SK-N-SH (cell line): ENCODE results near the gene CLEC7A. TPM values are rescaled to one million over a fixed set of nuclear protein-coding genes. Genes with fewer than 3 reads are reported as not detected.

Source experiments
- CTCF ChIA-PET: fragments of 300-600, 350-600 bp; formaldehyde crosslinking; extraction: SDS; loops from one replicate; lab custom pipeline; 2021; lab: Yijun Ruan, JAX
- POLR2A ChIA-PET: fragments of 350-600 bp; sonication (Branson Sonifier 250); formaldehyde crosslinking; extraction: SDS; loops from one replicate; lab custom pipeline; 2020; ENCODE audit warnings: antibody characterized with exemption, inconsistent platforms; lab: Yijun Ruan, JAX
- DNase-seq: peaks from one replicate; pipeline ENCODE4 v3.0.0; 2012
- H2AFZ ChIP-seq: fragments of 200-600 bp; sonication (generic); 2 replicates; pipeline ENCODE4 v1.8.1; 2016; ENCODE audit warnings: antibody characterized with exemption, mild to moderate bottlenecking, low read depth
- H3F3A ChIP-seq: fragments of 200-600 bp; sonication (generic); replicated peaks from 2 replicates; pipeline ENCODE3; 2016; ENCODE audit warnings: antibody characterized with exemption, mild to moderate bottlenecking; ENCODE audit not compliant: insufficient read depth
- H3K27ac ChIP-seq, 2 experiments: fragments of 200-500 bp in 1 of 2; fragments of 200-600 bp in 1 of 2; sonication (Bioruptor generic) in 1 of 2; sonication (generic), shearing (Covaris generic) in 1 of 2; 2 replicates each; pipeline versions ENCODE4 v1.5.1 to v1.6.1; 2014 to 2016; ENCODE audit warnings: low read depth in 2 of 2, inconsistent platforms in 1 of 2, low read length in 1 of 2, mild to moderate bottlenecking in 1 of 2, mixed read lengths in 1 of 2
- H3K27me3 ChIP-seq: fragments of 200-600 bp; sonication (generic), shearing (Covaris generic); 2 replicates; pipeline ENCODE4 v1.6.1; 2016; ENCODE audit warnings: mixed run types; ENCODE audit not compliant: insufficient read depth
- H3K36me3 ChIP-seq, 2 experiments: fragments of 200-500 bp in 1 of 2; fragments of 200-600 bp in 1 of 2; sonication (Bioruptor generic) in 1 of 2; sonication (generic) in 1 of 2; replicated peaks in 1 of 2; 2 replicates each; pipeline versions ENCODE3 to v1.5.1; 2014 to 2016; ENCODE audit warnings: low read length in 1 of 2, mild to moderate bottlenecking in 1 of 2; ENCODE audit not compliant: insufficient read depth in 2 of 2, control insufficient read depth in 1 of 2
- H3K4me1 ChIP-seq, 2 experiments: fragments of 200-500 bp in 1 of 2; fragments of 200-600 bp in 1 of 2; sonication (Bioruptor generic) in 1 of 2; sonication (generic), shearing (Covaris generic) in 1 of 2; 2 replicates each; pipeline versions ENCODE4 v1.5.1 to v1.6.1; 2014 to 2016; ENCODE audit warnings: low read depth in 1 of 2, low read length in 1 of 2, mixed run types in 1 of 2; ENCODE audit not compliant: insufficient read depth in 2 of 2, control insufficient read depth in 1 of 2
- H3K4me2 ChIP-seq: fragments of 200-600 bp; sonication (generic), shearing (Covaris generic); 2 replicates; pipeline ENCODE4 v1.6.1; 2017; ENCODE audit warnings: mixed run types
- H3K4me3 ChIP-seq, 2 experiments: fragments of 200-500 bp in 1 of 2; fragments of 200-600 bp in 1 of 2; sonication (Bioruptor generic) in 1 of 2; sonication (generic), shearing (Covaris generic) in 1 of 2; 2 replicates each; pipeline versions ENCODE4 v1.5.1 to v1.8.1; 2014 to 2016; ENCODE audit warnings: low read depth in 2 of 2, inconsistent platforms in 1 of 2, low read length in 1 of 2, mild to moderate bottlenecking in 1 of 2, mixed read lengths in 1 of 2, moderate library complexity in 1 of 2
- H3K79me2 ChIP-seq: fragments of 200-600 bp; sonication (generic); 2 replicates; pipeline ENCODE4 v1.8.1; 2017; ENCODE audit warnings: mild to moderate bottlenecking; ENCODE audit not compliant: insufficient read depth
- H3K9ac ChIP-seq: fragments of 200-600 bp; sonication (generic); 2 replicates; pipeline ENCODE4 v1.6.1; 2017; ENCODE audit warnings: mixed run types
- H3K9me2 ChIP-seq: fragments of 200-600 bp; sonication (generic); 2 replicates; pipeline ENCODE4 v1.6.1; 2017; ENCODE audit warnings: mixed run types
- H3K9me3 ChIP-seq: fragments of 200-600 bp; sonication (generic); 2 replicates; pipeline ENCODE4 v1.6.1; 2017; ENCODE audit warnings: mixed run types, mild to moderate bottlenecking, moderate library complexity
- H4K20me1 ChIP-seq: fragments of 200-600 bp; sonication (generic); 2 replicates; pipeline ENCODE4 v1.6.1; 2017; ENCODE audit warnings: mild to moderate bottlenecking, mixed run types; ENCODE audit not compliant: insufficient read depth
- EP300 ChIP-seq, 2 experiments: IDR thresholded peaks; 2 replicates each; pipeline versions ENCODE4 v1.4.0 to v1.6.1; 2012; ENCODE audit warnings: borderline replicate concordance in 1 of 2, low read depth in 1 of 2, low read length in 1 of 2
- EZH2phosphoT487 ChIP-seq: fragments of 200-600 bp; sonication (generic); IDR thresholded peaks from 2 replicates; pipeline ENCODE4 v1.6.1; 2017; ENCODE audit warnings: low read depth, mixed run types, mild to moderate bottlenecking, antibody characterized with exemption, moderate library complexity, borderline replicate concordance
- GATA2 ChIP-seq: sonication (generic); formaldehyde crosslinking; IDR thresholded peaks from 2 replicates; pipeline ENCODE4 v1.5.0; 2020; ENCODE audit warnings: mild to moderate bottlenecking, missing genetic modification reagents
- POLR2AphosphoS5 ChIP-seq: IDR thresholded peaks from 2 replicates; pipeline ENCODE4 v1.6.1; 2012; ENCODE audit warnings: low read depth, low read length
- RFX5 ChIP-seq: IDR thresholded peaks from 2 replicates; pipeline ENCODE4 v1.6.1; 2012; ENCODE audit warnings: mild to moderate bottlenecking, improper control_type of control experiment, low read length
- RXRA ChIP-seq: IDR thresholded peaks from 2 replicates; pipeline ENCODE4 v1.4.0; 2012; ENCODE audit warnings: low read depth, mild to moderate bottlenecking, borderline replicate concordance
- SMC3 ChIP-seq: IDR thresholded peaks from 2 replicates; pipeline ENCODE4 v1.6.1; 2012; ENCODE audit warnings: low read depth, low read length, improper control_type of control experiment
- WGBS: methylation state at CpG from one replicate; pipeline ENCODE4 v1.1.6; 2017; ENCODE audit warnings: low lambda C conversion rate; 5-methylcytosine and 5-hydroxymethylcytosine counted together
- polyA plus RNA-seq, 3 experiments: library from polyadenylated mRNA; depleted of rRNA; stranded (reverse); fragments of >200 nt; gene quantifications; 2 replicates each; pipeline ENCODE4 v1.2.3, GENCODE V29; 2012
- TF ChIP-seq, protein P1 (sequence below): fragments of 150-350 bp; IDR thresholded peaks from 2 replicates; pipeline ENCODE4 v1.6.1; 2016; ENCODE audit warnings: mild to moderate bottlenecking, low read depth, low read length
- TF ChIP-seq, protein P2 (sequence below): IDR thresholded peaks from 2 replicates; pipeline ENCODE4 v1.4.0; 2012; ENCODE audit warnings: low read depth, borderline replicate concordance

The CLEC7A gene
- polyA plus RNA-seq, 1 of the 3 experiments (the other 2 are of a cell fraction), result not detected

DNA sequence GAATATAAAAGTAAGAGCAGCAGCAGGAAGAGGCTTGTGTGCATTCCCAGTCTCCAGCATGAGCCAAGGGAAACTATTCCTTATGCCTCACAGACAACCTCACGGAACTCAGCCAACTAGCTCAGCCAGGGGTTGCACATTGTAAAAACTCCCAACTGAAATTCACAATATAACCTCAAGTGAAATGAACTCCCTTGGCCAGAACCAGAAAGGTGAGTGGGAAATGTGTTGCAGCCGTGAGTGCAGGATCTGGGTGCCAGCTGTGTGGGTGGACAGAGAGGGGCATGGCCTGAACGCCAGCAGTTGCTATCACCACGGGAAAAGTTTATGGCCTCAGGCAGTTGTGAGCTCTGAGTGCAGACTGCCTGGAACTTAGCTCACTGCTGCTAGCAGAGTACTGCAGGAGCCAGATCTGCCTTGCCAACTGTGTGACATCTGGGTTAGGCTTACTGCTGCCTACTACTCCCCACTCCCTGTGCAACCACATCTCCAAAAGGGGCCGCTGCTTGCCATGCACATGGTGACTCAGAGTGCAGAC lies 28.9 kb downstream of the CLEC7A start:
- H3F3A ChIP-seq, result no peaks in the 10 kb centered on the region
- no peaks in the 10 kb centered on the region for H4K20me1 ChIP-seq
- no peaks in the 10 kb centered on the region for H3K36me3 ChIP-seq
- H3K9me3 ChIP-seq, result no peaks in the 10 kb centered on the region
- H3K27ac ChIP-seq, result no peak overlapping the region
- peaks cover 0 to 6% of the 10 kb centered on the region in 2 experiments; a peak in 1 of 4 replicates for H3K4me1 ChIP-seq
- H3K27me3 ChIP-seq, result no peaks in the 10 kb centered on the region; the same call in 1 of the 2 replicates
- ChIA-PET POLR2A (no interaction called here), CTCF (interaction anchor here (1.0 kb wide), 1 partner anchor 10 kb away, joined by 4 read pairs; no protein-coding TSS in a partner anchor)
- peak; percentile 14 for DNase-seq
- no peak overlapping the region for H3K4me3 ChIP-seq
- H3K9ac ChIP-seq, result no peak overlapping the region
- no peak overlapping the region for H3K4me2 ChIP-seq
- TF ChIP-seq EZH2phosphoT487, result no peak
- no peak for TF ChIP-seq SMC3
- TF ChIP-seq, protein P1, sequence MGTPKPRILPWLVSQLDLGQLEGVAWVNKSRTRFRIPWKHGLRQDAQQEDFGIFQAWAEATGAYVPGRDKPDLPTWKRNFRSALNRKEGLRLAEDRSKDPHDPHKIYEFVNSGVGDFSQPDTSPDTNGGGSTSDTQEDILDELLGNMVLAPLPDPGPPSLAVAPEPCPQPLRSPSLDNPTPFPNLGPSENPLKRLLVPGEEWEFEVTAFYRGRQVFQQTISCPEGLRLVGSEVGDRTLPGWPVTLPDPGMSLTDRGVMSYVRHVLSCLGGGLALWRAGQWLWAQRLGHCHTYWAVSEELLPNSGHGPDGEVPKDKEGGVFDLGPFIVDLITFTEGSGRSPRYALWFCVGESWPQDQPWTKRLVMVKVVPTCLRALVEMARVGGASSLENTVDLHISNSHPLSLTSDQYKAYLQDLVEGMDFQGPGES, result no peak
- TF ChIP-seq GATA2 (CRISPR knock-in tag), result no peak
- TF ChIP-seq POLR2AphosphoS5, result no peak
- TF ChIP-seq, protein P2, sequence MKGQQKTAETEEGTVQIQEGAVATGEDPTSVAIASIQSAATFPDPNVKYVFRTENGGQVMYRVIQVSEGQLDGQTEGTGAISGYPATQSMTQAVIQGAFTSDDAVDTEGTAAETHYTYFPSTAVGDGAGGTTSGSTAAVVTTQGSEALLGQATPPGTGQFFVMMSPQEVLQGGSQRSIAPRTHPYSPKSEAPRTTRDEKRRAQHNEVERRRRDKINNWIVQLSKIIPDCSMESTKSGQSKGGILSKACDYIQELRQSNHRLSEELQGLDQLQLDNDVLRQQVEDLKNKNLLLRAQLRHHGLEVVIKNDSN, result no peak
- TF ChIP-seq RFX5, result no peak
- TF ChIP-seq EP300 (IDR thresholded peaks at IDR 0.05; ENCODE audit: borderline replicate concordance in 1 of 2, low read depth in 1 of 2, low read length in 1 of 2), result no peak
- no peak overlapping the region for H2AFZ ChIP-seq
- WGBS, result 16% methylated on average over 4 of the region's 5 CpGs
- no peaks in the 10 kb centered on the region for H3K79me2 ChIP-seq
- no peaks in the 10 kb centered on the region for H3K9me2 ChIP-seq

DNA sequence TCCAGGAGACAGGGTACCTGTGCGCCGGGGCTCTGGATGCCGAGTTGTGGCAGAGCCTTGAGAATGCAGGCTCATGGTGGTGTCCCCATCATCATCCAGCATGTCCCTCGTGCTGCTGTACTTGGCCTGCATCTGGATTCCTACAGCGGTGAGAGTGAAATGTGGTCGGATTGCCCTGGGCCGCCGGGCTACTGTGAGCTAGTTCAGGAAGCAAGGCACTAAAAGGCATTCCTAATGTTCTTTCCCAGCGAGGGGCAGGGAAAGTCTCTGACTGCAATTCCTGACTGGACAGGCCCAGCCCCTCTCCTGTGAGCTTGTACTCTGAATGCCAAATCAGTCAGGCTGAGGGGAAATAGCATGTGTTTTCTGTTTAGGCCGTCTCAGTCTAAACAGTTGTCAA lies 31.2 kb downstream of the CLEC7A start, which contains the start of gene CLEC1A:
Gene CLEC1A (minus strand): TSS at position 195 of the 400 bp plus-strand sequence. CDS start 63 bp downstream, at position 132.
- H3F3A ChIP-seq, result no peaks in the 10 kb centered on the region
- H3K4me1 ChIP-seq, result peaks cover 0 to 6% of the 10 kb centered on the region in 2 experiments; a peak in 1 of 4 replicates
- H3K27me3 ChIP-seq, result no peaks in the 10 kb centered on the region; the same call in 1 of the 2 replicates
- no peak within 1 kb of the TSS for H3K9ac ChIP-seq
- no peak within 1 kb of the TSS for H3K4me3 ChIP-seq
- TF ChIP-seq RXRA, result no peak
- 10% methylated on average over 8 of the region's 10 CpGs for WGBS
- no peak within 1 kb of the TSS for H3K4me2 ChIP-seq
- no peaks in the 10 kb centered on the region for H3K36me3 ChIP-seq
- ChIA-PET POLR2A (no interaction called here), CTCF (no interaction called here)
- no peaks in the 10 kb centered on the region for H3K9me2 ChIP-seq
- no peaks in the 10 kb centered on the region for H3K9me3 ChIP-seq
- no peaks in the 10 kb centered on the region for H4K20me1 ChIP-seq
- H2AFZ ChIP-seq, result no peak within 1 kb of the TSS
- no peaks in the 10 kb centered on the region for H3K79me2 ChIP-seq
- H3K27ac ChIP-seq, result no peak within 1 kb of the TSS
- DNase-seq, result no peak
